ENCODE data around the gene ARMC12. TPM values are rescaled to one million over a fixed set of nuclear protein-coding genes. Genes with fewer than 3 reads are reported as not detected.

The ARMC12 gene
- total RNA-seq, 4 donors from 2014 or later, result 0.69 to 3.2 (median 1.2) TPM; not detected in 1

DNA sequence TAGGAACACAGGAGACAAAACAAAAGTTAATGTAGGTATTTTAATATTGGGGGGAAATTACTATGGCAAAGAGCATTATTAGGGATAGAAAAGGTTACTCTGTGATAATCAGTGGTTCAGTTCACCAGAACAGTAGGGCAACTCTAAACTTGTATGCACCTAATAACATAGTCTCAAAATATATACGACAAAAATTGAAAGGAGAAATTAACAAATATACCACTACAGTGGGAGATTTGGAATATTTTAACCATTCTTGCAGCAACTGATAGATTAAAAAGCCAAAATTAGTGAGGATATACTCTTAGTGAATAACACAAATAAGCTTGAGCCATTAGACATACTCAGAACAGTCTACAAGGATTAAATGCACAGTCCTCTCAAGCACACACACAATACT is 11.0 kb downstream of the ARMC12 start:
- ATAC-seq (ENCODE audit: low FRiP score) (no peak), DNase-seq (ENCODE audit: low spot score) (no peak)
- TF ChIP-seq, protein P1, sequence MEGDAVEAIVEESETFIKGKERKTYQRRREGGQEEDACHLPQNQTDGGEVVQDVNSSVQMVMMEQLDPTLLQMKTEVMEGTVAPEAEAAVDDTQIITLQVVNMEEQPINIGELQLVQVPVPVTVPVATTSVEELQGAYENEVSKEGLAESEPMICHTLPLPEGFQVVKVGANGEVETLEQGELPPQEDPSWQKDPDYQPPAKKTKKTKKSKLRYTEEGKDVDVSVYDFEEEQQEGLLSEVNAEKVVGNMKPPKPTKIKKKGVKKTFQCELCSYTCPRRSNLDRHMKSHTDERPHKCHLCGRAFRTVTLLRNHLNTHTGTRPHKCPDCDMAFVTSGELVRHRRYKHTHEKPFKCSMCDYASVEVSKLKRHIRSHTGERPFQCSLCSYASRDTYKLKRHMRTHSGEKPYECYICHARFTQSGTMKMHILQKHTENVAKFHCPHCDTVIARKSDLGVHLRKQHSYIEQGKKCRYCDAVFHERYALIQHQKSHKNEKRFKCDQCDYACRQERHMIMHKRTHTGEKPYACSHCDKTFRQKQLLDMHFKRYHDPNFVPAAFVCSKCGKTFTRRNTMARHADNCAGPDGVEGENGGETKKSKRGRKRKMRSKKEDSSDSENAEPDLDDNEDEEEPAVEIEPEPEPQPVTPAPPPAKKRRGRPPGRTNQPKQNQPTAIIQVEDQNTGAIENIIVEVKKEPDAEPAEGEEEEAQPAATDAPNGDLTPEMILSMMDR (IDR thresholded peaks at IDR 0.05), result no peak

DNA sequence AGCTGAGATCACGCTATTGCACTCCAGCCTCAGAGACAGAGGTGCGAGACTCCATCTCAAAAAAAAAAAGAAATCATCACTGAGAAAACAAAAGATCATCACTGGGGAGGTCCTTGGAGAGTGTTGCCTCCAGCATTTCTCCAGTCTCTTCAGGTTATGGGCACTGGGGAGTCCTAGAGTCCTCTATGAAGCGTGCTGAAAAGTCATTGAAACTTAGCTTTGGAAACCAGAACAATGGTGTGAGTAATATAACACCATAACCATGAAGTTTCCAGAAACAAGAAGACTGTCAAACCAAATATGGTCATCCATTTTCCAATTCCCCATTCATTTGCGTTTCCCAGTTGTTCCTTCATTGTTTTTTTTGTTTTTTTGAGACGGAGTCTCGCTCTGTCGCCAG is 13.7 kb downstream of the ARMC12 start:
- ATAC-seq (ENCODE audit: low FRiP score), result no peak
- no peak for DNase-seq (ENCODE audit: low spot score)
- TF ChIP-seq, protein P1 (IDR thresholded peaks at IDR 0.05), result no peak

DNA sequence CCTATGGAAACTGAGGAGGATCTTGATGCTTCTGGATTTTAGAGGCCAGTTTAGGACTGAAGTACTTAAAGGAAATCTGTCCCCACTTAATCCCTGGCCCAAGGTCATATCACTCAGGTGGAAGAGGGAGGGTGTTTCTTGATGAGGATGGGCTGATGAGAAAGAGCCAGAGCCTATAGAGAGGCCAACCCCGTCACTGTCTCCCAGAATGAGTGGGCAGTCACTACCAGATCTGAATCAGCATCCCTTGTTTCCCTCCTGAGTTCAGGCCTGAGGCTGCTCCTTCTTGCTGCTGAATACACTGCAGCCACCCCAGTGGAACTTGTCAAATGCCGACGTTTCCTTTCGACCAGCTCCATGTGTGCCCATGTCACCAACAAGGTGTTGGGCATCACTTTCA is 14.8 kb downstream of the ARMC12 start:
- no peak for DNase-seq (ENCODE audit: low spot score)
- ATAC-seq (ENCODE audit: low FRiP score), result no peak
- TF ChIP-seq, protein P1 (IDR thresholded peaks at IDR 0.05), result no peak

DNA sequence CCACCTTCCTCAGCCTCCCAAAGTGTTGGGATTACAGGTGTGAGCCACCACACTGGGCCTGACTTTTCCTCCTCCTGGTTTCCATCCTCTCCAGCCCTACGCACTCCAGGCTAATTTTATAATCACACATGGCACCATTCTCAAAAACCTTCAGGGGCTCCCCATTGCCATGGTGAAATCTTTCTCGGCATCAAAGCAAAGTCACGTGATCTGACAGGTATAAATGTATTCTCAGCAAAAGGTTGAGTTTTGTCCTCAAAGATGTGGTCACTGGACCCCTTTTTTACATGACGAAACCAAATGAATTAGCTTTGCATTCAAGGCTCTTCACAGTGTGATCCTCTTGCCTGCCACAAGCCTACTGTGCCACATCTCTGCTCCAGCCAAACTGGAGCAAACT is 15.5 kb downstream of the ARMC12 start:
- no peak for DNase-seq (ENCODE audit: low spot score)
- TF ChIP-seq, protein P1 (IDR thresholded peaks at IDR 0.05), result no peak
- no peak for ATAC-seq (ENCODE audit: low FRiP score)

DNA sequence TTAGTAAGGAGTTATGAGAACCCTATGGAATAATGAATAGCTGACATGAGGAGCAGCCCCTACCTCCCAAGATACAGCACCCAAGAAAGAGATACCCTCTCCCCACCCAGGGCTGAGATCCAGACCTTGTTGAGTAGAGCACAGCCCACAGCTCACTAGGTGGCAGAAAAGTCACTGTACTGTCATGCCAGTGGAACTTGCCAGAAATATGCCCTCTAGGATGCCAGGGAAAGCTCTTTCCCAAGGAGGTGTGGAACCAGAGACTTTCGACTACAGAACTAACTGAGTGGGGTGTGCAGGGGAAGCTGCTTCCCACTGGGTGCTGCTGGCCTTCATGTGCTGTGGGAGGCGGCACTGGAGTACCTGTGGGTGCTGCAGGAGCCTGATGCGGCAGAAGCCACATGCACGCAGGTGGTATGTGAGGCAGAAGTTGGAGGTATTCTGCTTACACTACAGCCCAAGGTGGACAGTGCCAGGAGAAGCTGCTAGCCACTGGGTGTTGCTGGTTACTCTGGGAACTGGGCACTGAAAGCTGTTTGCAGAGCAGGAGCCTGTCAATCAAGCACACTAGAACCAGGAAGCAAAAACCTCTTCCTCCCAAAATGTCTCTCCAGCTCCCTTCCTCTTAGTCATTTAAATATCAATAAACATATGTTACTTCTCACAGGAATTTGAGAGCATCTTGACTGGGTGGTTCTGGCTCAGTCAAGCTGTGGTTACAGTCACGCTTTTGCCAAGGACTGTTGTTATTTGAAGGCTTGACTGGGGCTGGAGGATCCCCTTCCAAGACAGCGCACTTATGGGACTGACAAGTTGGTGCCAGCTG is 17.8 kb downstream of the ARMC12 start:
- ATAC-seq (ENCODE audit: low FRiP score) (no peak), DNase-seq (ENCODE audit: low spot score) (no peak)
- TF ChIP-seq, protein P1 (IDR thresholded peaks at IDR 0.05), result no peak

DNA sequence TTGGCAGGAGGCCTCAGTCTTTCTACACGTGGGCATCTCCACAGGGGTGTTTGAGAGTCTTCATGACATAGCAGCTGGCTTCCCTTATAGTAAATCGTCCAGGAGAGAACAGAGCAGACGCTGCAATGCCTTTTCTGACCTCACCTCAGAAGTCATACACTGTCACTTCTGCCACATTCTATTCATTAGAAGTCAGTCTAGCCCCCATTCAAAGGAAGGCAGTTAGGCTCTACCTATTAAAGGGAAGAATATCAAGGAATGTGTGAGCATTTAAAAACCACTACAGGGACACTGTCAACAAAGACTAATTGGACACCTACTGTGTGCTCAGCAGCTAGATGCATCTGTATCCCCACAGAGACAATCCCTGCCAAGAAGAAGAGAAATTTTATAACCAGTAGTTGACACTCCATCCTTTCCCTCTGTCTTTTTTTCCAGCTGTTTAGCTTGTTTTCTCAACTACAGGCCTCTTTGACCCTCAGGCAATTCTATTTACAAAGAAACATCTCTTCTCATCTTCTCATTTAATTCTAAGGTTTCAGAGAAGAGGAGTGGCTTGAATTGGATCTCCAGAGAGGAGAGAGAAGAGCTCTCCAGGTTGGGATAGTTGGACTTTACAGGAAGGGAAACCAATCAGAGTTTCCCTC is 18.6 kb downstream of the ARMC12 start:
- TF ChIP-seq, protein P1 (IDR thresholded peaks at IDR 0.05), result no peak

More for the DNA sequence above, 18.6 kb downstream of the ARMC12 start:
- ATAC-seq (ENCODE audit: low FRiP score), result no peak
- no peak for DNase-seq (ENCODE audit: low spot score)
